Adrenal gland (tissue), 12 donors: ENCODE results near the gene ADGRA3. TPM values are rescaled to one million over a fixed set of nuclear protein-coding genes. Genes with fewer than 3 reads are reported as not detected.

Experiments used
- DNase-seq, 7 donors: peaks; one replicate each; pipeline ENCODE4 v3.0.0-alpha.2; 2019 to 2020
- H3K27ac ChIP-seq, 5 donors: fragments of 200-600 bp; sonication (generic) in 4 of 5; 1 replicate in 3 of 5; 2 replicates in 2 of 5; pipeline versions ENCODE4 v1.5.1 to v1.8.0; 2016 to 2020; ENCODE audit warnings: mild to moderate bottlenecking in 1 of 5
- H3K27me3 ChIP-seq: fragments of 200-600 bp; 2 replicates; pipeline ENCODE4 v1.8.0; 2021
- H3K36me3 ChIP-seq, 2 donors: fragments of 200-600 bp; replicated peaks in 1 of 2; 1 replicate in 1 of 2; 2 replicates in 1 of 2; pipeline versions ENCODE4 v1.5.1 to v1.8.0; 2018 to 2022
- H3K4me1 ChIP-seq, 2 donors: fragments of 200-600 bp; replicated peaks in 1 of 2; 1 replicate in 1 of 2; 2 replicates in 1 of 2; pipeline versions ENCODE4 v1.5.1 to v1.8.0; 2018 to 2021
- H3K4me3 ChIP-seq, 4 donors: fragments of 200-600 bp; sonication (generic) in 3 of 4; one replicate each; pipeline ENCODE4 v1.5.1; 2016 to 2018
- H3K9me3 ChIP-seq, 3 donors: fragments of 200-600 bp; sonication (generic) in 1 of 3; replicated peaks in 1 of 3; 1 replicate in 2 of 3; 2 replicates in 1 of 3; pipeline versions ENCODE4 v1.5.1 to v1.8.0; 2016 to 2021
- CTCF ChIP-seq, 6 experiments: fragments of 450-650 bp in 4 of 6; fragments of 200-600 bp in 2 of 6; sonication (generic) in 1 of 6; IDR thresholded peaks; 1 replicate in 5 of 6; 2 replicates in 1 of 6; pipeline versions ENCODE4 v1.5.1 to v1.8.0; 2016 to 2021; ENCODE audit warnings: antibody characterized with exemption in 6 of 6, mild to moderate bottlenecking in 2 of 6, moderate library complexity in 1 of 6
- POLR2A ChIP-seq, 2 donors: fragments of 450-650 bp; IDR thresholded peaks; one replicate each; pipeline ENCODE4 v1.6.1; 2017; ENCODE audit warnings: antibody characterized with exemption in 2 of 2, mild to moderate bottlenecking in 2 of 2, moderate library complexity in 1 of 2
- WGBS, 4 donors: extraction: QIAGEN DNeasy Blood & Tissue Kit in 2 of 4; methylation state at CpG; one replicate each; pipeline versions ENCODE4 v1.1.5 to v1.1.7; 2013 to 2017; 5-methylcytosine and 5-hydroxymethylcytosine counted together
- intact Hi-C, 2 donors: fragments of 100-400 bp; cut with DNase I; formaldehyde crosslinking; loops; one replicate each; pipeline versions ENCODE4 v1.14.1 to v1.15.0; 2022 to 2023
- polyA plus RNA-seq, 3 donors: library from polyadenylated mRNA; stranded (reverse); fragments of 200-250 nt in 2 of 3; fragments of 350-450 nt in 1 of 3; fragmentation: Illumina TruSeq in 1 of 3; extraction: RNeasy Lipid Tissue Mini Kit (QIAGEN cat#74804) in 1 of 3; gene quantifications; one replicate each; pipeline ENCODE4 v1.2.3, GENCODE V29; 2013 to 2014
- total RNA-seq, 9 donors: library from RNA; depleted of rRNA in 4 of 9; stranded (reverse); fragments of >200 nt in 4 of 9; fragments of 120-200 nt in 1 of 9; fragmentation: NEBNext Ultra II Directional in 1 of 9; extraction: Animal tissue kit (Norgen Biotek cat#: 25700) in 1 of 9; gene quantifications; one replicate each; pipeline versions ENCODE4 v1.1.0 to v1.2.4, GENCODE V29; 2013 to 2023
- donor health status: healthy with polysubstance abuse.
- donor health status: Bipolar disorder and iron deficiency.
- donor health status: DM: yes; HTN: yes; CAD: no.
- donor health status: DM: no; HTN: no; CAD: no.
- donor health status: DM: no; HTN: no; CAD: no.
- donor health status: DM: yes; HTN: yes; CAD: no.

ADGRA3 gene
- total and polyA plus RNA-seq, 12 donors = 9.8 to 36.9 (median 24.0) TPM

DNA sequence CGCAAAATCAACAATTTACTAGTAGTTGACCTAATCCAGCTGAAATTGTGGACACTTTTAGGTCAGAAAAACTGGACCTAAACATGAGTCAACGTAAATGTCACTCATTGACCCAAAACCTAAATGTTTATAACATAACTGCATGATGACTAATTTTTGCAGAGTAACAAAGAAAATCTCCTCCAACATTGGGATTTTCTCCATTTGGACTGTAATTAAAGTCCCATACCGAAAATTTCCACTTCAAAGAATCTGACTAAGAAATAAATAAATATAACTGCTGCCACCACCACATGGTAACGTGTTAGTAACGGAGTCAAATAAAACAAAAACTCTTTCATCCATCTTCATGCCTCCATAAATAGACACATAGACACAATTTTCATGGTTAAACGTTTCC, 1.9 kb downstream of the ADGRA3 start:
- no peak for TF ChIP-seq CTCF (IDR thresholded peaks at IDR 0.05)
- TF ChIP-seq POLR2A (IDR thresholded peaks at IDR 0.05) = no peak
- H3K4me3 ChIP-seq = peak overlapping the region in 2 of 4 donors; percentile 35 to 72
- no peaks in the 10 kb centered on the region for H3K27me3 ChIP-seq
- intact Hi-C loops = loop anchor here in 1 of 2 donors (10.0 kb wide), 1 partner anchor 91 kb away; no protein-coding TSS in a partner anchor
- H3K4me1 ChIP-seq = peaks cover 0 to 16% of the 10 kb centered on the region in 2 donors
- no peaks in the 10 kb centered on the region for H3K36me3 ChIP-seq
- no peaks in the 10 kb centered on the region for H3K9me3 ChIP-seq
- WGBS, 4 donors = 46 to 55% (median 48%) methylated on average over 6 of the region's 6 CpGs
- H3K27ac ChIP-seq = peak overlapping the region in 2 of 5 donors; percentile 55 to 71
- no peak for DNase-seq

- intact Hi-C loops = loop anchor here in 1 of 2 donors (10.0 kb wide), 1 partner anchor 92 kb away; no protein-coding TSS in a partner anchor
- Histone ChIP-seq H3K4me3 (no peak overlapping the region), H3K4me1 (peaks cover 0 to 16% of the 10 kb centered on the region in 2 donors), H3K27me3 (no peaks in the 10 kb centered on the region), H3K36me3 (no peaks in the 10 kb centered on the region), H3K9me3 (no peaks in the 10 kb centered on the region), H3K27ac (no peak overlapping the region)
- WGBS, 4 donors = 73 to 90% (median 84%) methylated on average over 2 of the region's 2 CpGs
- no peak for DNase-seq
- TF ChIP-seq CTCF (IDR thresholded peaks at IDR 0.05) (no peak), POLR2A (IDR thresholded peaks at IDR 0.05) (no peak)
These were observed 3.6 kb downstream of the ADGRA3 start for GRCh38 chr4:22512306-22512705.

DNA sequence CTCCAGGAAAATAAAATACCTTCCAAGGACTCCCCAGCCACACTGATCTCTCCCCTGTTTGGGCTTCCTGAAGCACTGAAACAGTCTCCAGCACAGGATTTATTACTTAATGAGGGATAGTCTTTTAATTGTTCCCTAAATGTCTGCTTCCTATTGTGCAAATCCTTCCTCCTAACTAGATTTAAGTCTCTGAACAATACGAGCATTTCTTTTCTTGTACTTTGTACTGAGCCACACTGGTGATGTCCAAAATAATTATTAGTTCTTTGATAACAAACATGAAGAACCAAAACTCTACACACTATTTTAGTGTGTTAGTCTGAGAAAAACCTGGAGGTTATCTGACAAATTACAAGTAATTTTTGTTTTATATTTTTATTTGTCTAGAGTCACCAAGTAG, 5.1 kb downstream of the ADGRA3 start:
- no peak for DNase-seq
- intact Hi-C loops = loop anchor here in 1 of 2 donors (10.0 kb wide), 1 partner anchor 94 kb away; no protein-coding TSS in a partner anchor
- Histone ChIP-seq H3K4me3 (no peak overlapping the region), H3K27me3 (no peaks in the 10 kb centered on the region), H3K4me1 (peaks cover 0 to 16% of the 10 kb centered on the region in 2 donors), H3K27ac (no peak overlapping the region), H3K9me3 (no peaks in the 10 kb centered on the region), H3K36me3 (no peaks in the 10 kb centered on the region)
- TF ChIP-seq CTCF (IDR thresholded peaks at IDR 0.05) (no peak), POLR2A (IDR thresholded peaks at IDR 0.05) (no peak)
- 64 to 80% (median 67%) methylated on average over 1 of the region's 1 CpG for WGBS, 4 donors

DNA sequence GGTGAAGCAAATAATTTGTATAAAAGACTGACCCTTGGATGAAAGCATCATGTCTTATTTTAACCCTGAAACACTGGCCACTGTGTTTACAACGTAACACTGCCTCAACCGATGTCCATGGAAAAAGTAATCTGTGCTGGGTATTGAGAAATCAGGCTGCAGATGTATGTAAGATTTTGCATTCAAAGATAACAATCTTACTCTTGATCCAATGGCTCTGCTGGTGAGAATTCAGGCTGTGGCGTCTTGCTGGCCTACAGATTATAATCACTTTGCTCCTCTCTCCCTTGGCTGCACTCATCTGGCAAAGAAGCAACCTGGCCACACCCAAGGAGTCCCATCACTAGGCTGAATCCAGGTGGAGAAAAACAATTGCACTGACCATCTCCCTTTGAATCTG, 7.5 kb downstream of the ADGRA3 start:
- H3K27ac ChIP-seq = no peak overlapping the region
- no peaks in the 10 kb centered on the region for H3K27me3 ChIP-seq
- no peak for TF ChIP-seq POLR2A (IDR thresholded peaks at IDR 0.05)
- TF ChIP-seq CTCF (IDR thresholded peaks at IDR 0.05) = no peak
- H3K36me3 ChIP-seq = no peaks in the 10 kb centered on the region
- intact Hi-C loops = no loop called here
- H3K4me1 ChIP-seq = peaks cover 0 to 5% of the 10 kb centered on the region in 2 donors
- DNase-seq = no peak
- H3K4me3 ChIP-seq = no peak overlapping the region
- H3K9me3 ChIP-seq = no peaks in the 10 kb centered on the region
- 56 to 79% (median 69%) methylated on average over 2 to 3 of the region's 3 CpGs for WGBS, 4 donors
